CD4-positive, alpha-beta T cell (primary cell): ENCODE measurements around the gene FGFR3. TPM values are rescaled to one million over a fixed set of nuclear protein-coding genes. Genes with fewer than 3 reads are reported as not detected.

Experiments
- ATAC-seq: fragments of 200-7000 bp; cut with Tn5 transposase; one replicate; pipeline ENCODE4 v1.10.0; 2022; ENCODE audit warnings: mild to moderate bottlenecking; ENCODE audit not compliant: poor library complexity
- CTCF ChIA-PET: fragments of 350-600 bp; sonication (Branson Sonifier 250); formaldehyde crosslinking; loops from one replicate; lab custom pipeline; 2021; ENCODE audit warnings: antibody characterized with exemption, inconsistent platforms; lab: Charles Lee
- POLR2A ChIA-PET: fragments of 350-600 bp; sonication (Branson Sonifier 250); formaldehyde crosslinking; loops from one replicate; lab custom pipeline; 2021; ENCODE audit warnings: antibody characterized with exemption, inconsistent platforms; lab: Charles Lee
- DNase-seq, 14 experiments: peaks; one replicate each; pipeline ENCODE4 v3.0.0-alpha.2; 2013 to 2020; ENCODE audit warnings: mixed read lengths in 2 of 14
- H3K27ac ChIP-seq, 2 donors: one replicate each; pipeline versions ENCODE4 v1.5.1 to v1.7.0; 2013; ENCODE audit warnings: low read length in 2 of 2, low read depth in 1 of 2, mild to moderate bottlenecking in 1 of 2
- H3K27me3 ChIP-seq, 2 experiments: 1 replicate in 1 of 2; 2 replicates in 1 of 2; pipeline versions ENCODE4 v1.6.1 to v1.7.0; 2013; ENCODE audit warnings: low read length in 2 of 2, control low read depth in 1 of 2, mild to moderate bottlenecking in 1 of 2, moderate library complexity in 1 of 2; ENCODE audit not compliant: insufficient read depth in 2 of 2, control insufficient read depth in 1 of 2
- H3K36me3 ChIP-seq: one replicate; pipeline ENCODE4 v1.6.1; 2013; ENCODE audit warnings: low read length, control low read depth; ENCODE audit not compliant: insufficient read depth
- H3K4me1 ChIP-seq: one replicate; pipeline ENCODE4 v1.6.1; 2013; ENCODE audit warnings: low read length, control low read depth; ENCODE audit not compliant: insufficient read depth
- H3K4me3 ChIP-seq: one replicate; pipeline ENCODE4 v1.5.1; 2013; ENCODE audit warnings: mild to moderate bottlenecking, low read length, moderate library complexity
- H3K9me3 ChIP-seq, 2 experiments: 1 replicate in 1 of 2; 2 replicates in 1 of 2; pipeline versions ENCODE4 v1.6.1 to v1.7.0; 2013; ENCODE audit warnings: low read length in 2 of 2, mild to moderate bottlenecking in 2 of 2, control low read depth in 1 of 2, moderate library complexity in 1 of 2; ENCODE audit not compliant: control insufficient read depth in 1 of 2, insufficient read depth in 1 of 2
- H3K27ac Mint-ChIP-seq: one replicate; pipeline ENCODE4 v1.8.0; 2020; ENCODE audit warnings: mixed read lengths
- H3K27me3 Mint-ChIP-seq: one replicate; pipeline ENCODE4 v1.8.0; 2021; ENCODE audit warnings: mixed read lengths
- H3K36me3 Mint-ChIP-seq: one replicate; pipeline ENCODE4 v1.8.0; 2021; ENCODE audit warnings: low read depth, mixed read lengths
- H3K4me1 Mint-ChIP-seq: one replicate; pipeline ENCODE4 v1.8.0; 2021; ENCODE audit warnings: low read depth, mixed read lengths
- H3K4me3 Mint-ChIP-seq: one replicate; pipeline ENCODE4 v1.8.0; 2020; ENCODE audit warnings: mild to moderate bottlenecking, mixed read lengths
- H3K9me3 Mint-ChIP-seq: one replicate; pipeline ENCODE4 v1.8.0; 2020; ENCODE audit warnings: mixed read lengths
- intact Hi-C, 2 experiments: fragments of 100-400 bp; cut with DNase I in 1 of 2; cut with micrococcal nuclease in 1 of 2; formaldehyde crosslinking; loops; one replicate each; pipeline versions ENCODE4 v1.15.1 to v1.9.0; 2023 to 2025; cut with DNase I, micrococcal nuclease
- total RNA-seq, 174 experiments: library from RNA in 2 of 174; stranded (reverse) in 2 of 174; gene quantifications; one replicate each; pipeline ENCODE4 v1.2.3 and lab custom pipeline; 2021 to 2026
- TF ChIP-seq, protein P1 (sequence below): fragments of 200-600 bp; IDR thresholded peaks from one replicate; pipeline ENCODE4 v1.8.0; 2022; ENCODE audit warnings: antibody characterized with exemption, mild to moderate bottlenecking

FGFR3 gene
- total RNA-seq, 2 experiments from 2014 or later: 0.33 TPM; not detected in 1

DNA sequence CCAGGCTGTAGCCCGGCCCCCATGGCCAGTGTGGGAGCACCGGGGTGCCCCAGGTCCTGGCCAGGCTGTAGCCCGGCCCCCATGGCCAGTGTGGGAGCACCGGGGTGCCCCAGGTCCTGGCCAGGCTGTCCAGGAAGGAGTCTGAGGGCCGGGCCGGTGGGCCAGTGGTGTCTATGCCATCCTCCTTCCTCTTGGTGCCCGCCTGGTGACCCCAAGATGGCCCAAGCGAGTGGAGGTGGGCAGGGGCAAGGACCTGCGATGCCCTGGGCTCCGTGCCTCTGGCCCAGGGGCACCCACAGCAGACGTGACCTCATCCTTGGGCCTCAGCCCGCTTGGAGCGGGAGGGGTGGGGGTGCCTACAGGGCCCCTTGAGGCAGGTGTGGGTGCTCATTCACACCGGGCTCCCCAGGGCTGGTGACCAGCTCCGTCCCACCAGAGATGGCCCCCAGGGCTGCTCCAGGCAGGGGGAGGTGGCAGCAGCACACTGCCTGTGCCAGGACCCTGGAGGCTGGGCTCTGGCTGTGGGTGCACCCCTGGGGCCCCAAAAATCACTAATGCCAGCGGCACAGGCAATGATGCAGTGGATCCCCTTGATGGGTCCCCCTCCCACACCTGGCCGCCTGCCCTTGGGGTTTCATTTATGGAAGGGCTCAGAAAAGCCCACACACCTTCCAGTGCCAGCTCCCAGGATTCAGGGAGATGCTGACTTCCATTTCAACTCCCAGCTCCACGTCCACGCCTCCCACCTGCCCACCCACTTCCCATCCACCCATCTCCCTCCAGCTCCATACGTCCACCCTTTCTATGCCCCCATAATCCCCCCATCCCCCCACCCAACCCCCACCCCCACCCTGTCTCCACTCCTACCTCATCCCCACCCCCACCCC lies 36.0 kb upstream of the FGFR3 start:
- no peaks in the 10 kb centered on the region for H3K9me3 Mint-ChIP-seq
- H3K4me1 Mint-ChIP-seq: no peaks in the 10 kb centered on the region
- ATAC-seq: no peak
- TF ChIP-seq, protein P1, sequence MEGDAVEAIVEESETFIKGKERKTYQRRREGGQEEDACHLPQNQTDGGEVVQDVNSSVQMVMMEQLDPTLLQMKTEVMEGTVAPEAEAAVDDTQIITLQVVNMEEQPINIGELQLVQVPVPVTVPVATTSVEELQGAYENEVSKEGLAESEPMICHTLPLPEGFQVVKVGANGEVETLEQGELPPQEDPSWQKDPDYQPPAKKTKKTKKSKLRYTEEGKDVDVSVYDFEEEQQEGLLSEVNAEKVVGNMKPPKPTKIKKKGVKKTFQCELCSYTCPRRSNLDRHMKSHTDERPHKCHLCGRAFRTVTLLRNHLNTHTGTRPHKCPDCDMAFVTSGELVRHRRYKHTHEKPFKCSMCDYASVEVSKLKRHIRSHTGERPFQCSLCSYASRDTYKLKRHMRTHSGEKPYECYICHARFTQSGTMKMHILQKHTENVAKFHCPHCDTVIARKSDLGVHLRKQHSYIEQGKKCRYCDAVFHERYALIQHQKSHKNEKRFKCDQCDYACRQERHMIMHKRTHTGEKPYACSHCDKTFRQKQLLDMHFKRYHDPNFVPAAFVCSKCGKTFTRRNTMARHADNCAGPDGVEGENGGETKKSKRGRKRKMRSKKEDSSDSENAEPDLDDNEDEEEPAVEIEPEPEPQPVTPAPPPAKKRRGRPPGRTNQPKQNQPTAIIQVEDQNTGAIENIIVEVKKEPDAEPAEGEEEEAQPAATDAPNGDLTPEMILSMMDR: no peak
- peaks cover 0 to under 1% of the 10 kb centered on the region in 2 experiments for H3K9me3 ChIP-seq
- H3K27ac ChIP-seq: no peak overlapping the region
- H3K4me1 ChIP-seq: peaks cover 21% of the 10 kb centered on the region
- POLR2A ChIA-PET: no interaction called here
- no peak overlapping the region for H3K4me3 Mint-ChIP-seq
- H3K4me3 ChIP-seq: no peak overlapping the region
- CTCF ChIA-PET: no interaction called here
- no peaks in the 10 kb centered on the region for H3K27me3 Mint-ChIP-seq
- H3K27ac Mint-ChIP-seq: no peak overlapping the region
- intact Hi-C loops: no loop called here
- H3K36me3 Mint-ChIP-seq: no peaks in the 10 kb centered on the region
- DNase-seq: no peak
- H3K36me3 ChIP-seq: no peaks in the 10 kb centered on the region
- no peaks in the 10 kb centered on the region for H3K27me3 ChIP-seq

DNA sequence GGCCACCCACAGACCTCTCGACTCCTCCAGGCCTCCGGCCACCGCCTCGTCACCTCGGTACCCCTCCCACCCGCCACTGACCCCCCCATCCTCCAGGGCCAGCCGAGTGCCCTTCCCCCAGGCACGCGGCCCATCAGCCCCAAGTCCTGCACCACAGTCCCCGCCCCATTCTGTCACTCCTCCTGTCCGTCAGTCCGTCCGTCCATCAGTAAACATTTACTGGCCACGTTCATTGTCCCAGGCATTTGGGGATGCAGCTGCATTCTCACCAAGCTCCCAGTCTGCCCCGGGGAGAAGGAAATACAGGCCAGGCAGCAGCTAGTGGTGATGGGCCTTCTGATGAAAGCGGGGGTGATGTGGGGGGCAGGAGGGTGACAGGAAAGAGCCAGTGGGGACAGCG lies 35.3 kb upstream of the FGFR3 start:
- no peak overlapping the region for H3K4me3 ChIP-seq
- intact Hi-C loops: no loop called here
- H3K9me3 ChIP-seq: peaks cover 0 to 7% of the 10 kb centered on the region in 2 experiments
- Mint-ChIP-seq H3K4me3 (no peak overlapping the region), H3K27ac (no peak overlapping the region), H3K27me3 (peaks cover 3% of the 10 kb centered on the region), H3K4me1 (no peaks in the 10 kb centered on the region), H3K36me3 (no peaks in the 10 kb centered on the region), H3K9me3 (no peaks in the 10 kb centered on the region)
- no peaks in the 10 kb centered on the region for H3K27me3 ChIP-seq
- TF ChIP-seq, protein P1: no peak
- ATAC-seq: no peak
- ChIA-PET POLR2A (no interaction called here), CTCF (no interaction called here)
- no peak for DNase-seq
- no peak overlapping the region for H3K27ac ChIP-seq
- H3K4me1 ChIP-seq: peaks cover 14% of the 10 kb centered on the region
- H3K36me3 ChIP-seq: no peaks in the 10 kb centered on the region

DNA sequence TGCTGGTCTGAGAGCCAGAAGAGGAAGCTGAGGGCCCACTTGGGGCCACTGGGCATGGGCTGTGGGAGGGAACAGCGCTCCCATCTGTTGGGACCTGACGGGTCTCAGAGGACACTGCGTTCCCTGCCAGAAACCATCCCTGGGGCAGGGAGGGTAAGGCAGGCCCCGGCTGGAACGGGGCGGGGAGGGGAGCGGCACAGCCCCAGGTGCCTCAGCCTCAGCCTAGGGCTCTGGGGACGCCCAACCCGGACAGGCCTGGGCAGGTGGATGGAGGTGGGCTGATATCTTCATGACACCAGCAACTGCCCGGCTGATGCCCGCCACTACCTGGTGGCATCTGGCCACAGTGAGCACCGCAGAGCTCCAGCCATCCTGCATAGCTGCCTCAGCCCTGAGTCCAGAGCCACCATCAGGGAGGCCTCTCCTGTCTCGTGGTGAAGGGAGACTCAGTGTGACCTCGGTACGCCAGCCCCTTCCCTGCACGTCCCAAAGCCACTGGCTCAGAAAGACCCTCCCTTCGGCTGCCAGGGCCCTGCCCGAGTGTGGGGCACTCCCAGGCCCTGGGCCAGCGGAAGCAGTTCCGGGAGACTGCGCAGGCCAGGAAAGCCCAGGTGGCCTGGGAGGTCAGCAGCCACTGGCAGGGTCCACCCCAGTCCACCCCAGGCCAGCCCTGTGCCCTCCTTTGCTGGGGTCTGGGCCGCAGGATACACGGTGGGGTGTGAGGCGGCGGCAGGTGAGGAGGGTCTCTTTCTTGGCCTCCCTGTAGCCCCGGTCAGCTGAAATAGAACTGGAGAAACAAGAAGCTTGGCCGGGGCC lies 34.6 kb upstream of the FGFR3 start:
- POLR2A ChIA-PET: no interaction called here
- peaks cover 0 to 2% of the 10 kb centered on the region in 2 experiments for H3K27me3 ChIP-seq
- Mint-ChIP-seq H3K27ac (no peak overlapping the region), H3K9me3 (no peaks in the 10 kb centered on the region), H3K27me3 (peaks cover 3% of the 10 kb centered on the region), H3K4me3 (no peak overlapping the region), H3K4me1 (no peaks in the 10 kb centered on the region), H3K36me3 (no peaks in the 10 kb centered on the region)
- H3K4me3 ChIP-seq: no peak overlapping the region
- intact Hi-C loops: no loop called here
- peaks cover 0 to 7% of the 10 kb centered on the region in 2 experiments for H3K9me3 ChIP-seq
- H3K36me3 ChIP-seq: no peaks in the 10 kb centered on the region
- H3K4me1 ChIP-seq: peaks cover 7% of the 10 kb centered on the region
- TF ChIP-seq, protein P1: no peak
- no peak overlapping the region for H3K27ac ChIP-seq
- no peak for DNase-seq
- CTCF ChIA-PET: no interaction called here
- no peak for ATAC-seq
